Spleen (tissue), 11 donors: Measurements from ENCODE around the gene DCAF5. TPM values are rescaled to one million over a fixed set of nuclear protein-coding genes. Genes with fewer than 3 reads are reported as not detected.
A peak's percentile ranks its signal among the peaks of the same experiment; 100 is the strongest.

Experiments
- DNase-seq: peaks from one replicate; pipeline ENCODE4 v3.0.0-alpha.2; 2020
- H3K27ac ChIP-seq, 8 donors: fragments of 200-600 bp; sonication (generic) in 7 of 8; 1 replicate in 4 of 8; 2 replicates in 4 of 8; pipeline versions ENCODE4 v1.5.0 to v1.8.0; 2016 to 2021; ENCODE audit warnings: inconsistent platforms in 4 of 8, mild to moderate bottlenecking in 4 of 8, moderate library complexity in 1 of 8
- H3K27me3 ChIP-seq, 7 donors: fragments of 200-600 bp; sonication (generic) in 6 of 7; replicated peaks in 1 of 7; 1 replicate in 4 of 7; 2 replicates in 3 of 7; pipeline versions ENCODE4 v1.5.0 to v1.8.0; 2016 to 2021; ENCODE audit warnings: inconsistent platforms in 3 of 7, mild to moderate bottlenecking in 1 of 7
- H3K36me3 ChIP-seq, 6 donors: fragments of 200-600 bp; sonication (generic) in 5 of 6; 1 replicate in 4 of 6; 2 replicates in 2 of 6; pipeline versions ENCODE4 v1.5.0 to v1.8.0; 2016 to 2021; ENCODE audit warnings: inconsistent platforms in 2 of 6
- H3K4me1 ChIP-seq, 6 donors: fragments of 200-600 bp; sonication (generic) in 5 of 6; 1 replicate in 3 of 6; 2 replicates in 3 of 6; pipeline versions ENCODE4 v1.5.0 to v1.8.0; 2016 to 2021; ENCODE audit warnings: inconsistent platforms in 3 of 6
- H3K4me3 ChIP-seq, 8 donors: fragments of 200-600 bp; sonication (generic) in 7 of 8; 1 replicate in 4 of 8; 2 replicates in 4 of 8; pipeline versions ENCODE4 v1.5.0 to v1.8.0; 2016 to 2021; ENCODE audit warnings: inconsistent platforms in 4 of 8, mild to moderate bottlenecking in 4 of 8, moderate library complexity in 2 of 8
- H3K9me3 ChIP-seq, 8 donors: fragments of 200-600 bp; sonication (generic) in 7 of 8; 1 replicate in 4 of 8; 2 replicates in 4 of 8; pipeline versions ENCODE4 v1.5.0 to v1.8.0; 2016 to 2021; ENCODE audit warnings: inconsistent platforms in 4 of 8
- POLR2A ChIP-seq, 3 donors: fragments of 450-650 bp; IDR thresholded peaks; one replicate each; pipeline ENCODE4 v1.5.1; 2017; ENCODE audit warnings: antibody characterized with exemption in 3 of 3, mild to moderate bottlenecking in 1 of 3
- POLR2AphosphoS5 ChIP-seq, 3 donors: sonication (generic); formaldehyde crosslinking; IDR thresholded peaks; one replicate each; pipeline ENCODE4 v1.5.1; 2017; ENCODE audit warnings: antibody characterized with exemption in 3 of 3
- WGBS, 5 donors: extraction: QIAGEN DNeasy Blood & Tissue Kit in 3 of 5; methylation state at CpG; one replicate each; pipeline versions ENCODE4 v1.1.5 to v1.1.7; 2013 to 2018; 5-methylcytosine and 5-hydroxymethylcytosine counted together
- intact Hi-C: fragments of 100-400 bp; cut with DNase I; formaldehyde crosslinking; loops from one replicate; pipeline ENCODE4 v1.15.0; 2023; ENCODE audit warnings: low total_unique reads
- polyA plus RNA-seq, 3 donors: library from polyadenylated mRNA; stranded (reverse); fragments of 200-250 nt; gene quantifications; one replicate each; pipeline ENCODE4 v1.2.1, GENCODE V29; 2013
- total RNA-seq, 7 donors: library from RNA; depleted of rRNA in 3 of 7; stranded (reverse); fragments of >200 nt in 3 of 7; fragmentation: NEBNext Ultra II Directional in 4 of 7; extraction: Animal tissue kit (Norgen Biotek cat#: 25700) in 4 of 7; gene quantifications; one replicate each; pipeline versions ENCODE4 v1.1.0 to v1.2.1, GENCODE V29; 2016 to 2021
- TF ChIP-seq, protein P1 (sequence below), 11 experiments: fragments of 200-600 bp in 7 of 11; fragments of 450-650 bp in 4 of 11; sonication (generic) in 4 of 11; IDR thresholded peaks in 8 of 11; conservative IDR thresholded peaks in 3 of 11; 1 replicate in 7 of 11; 2 replicates in 4 of 11; pipeline versions ENCODE4 v1.4.0 to v1.8.0; 2016 to 2021; ENCODE audit warnings: antibody characterized with exemption in 11 of 11, inconsistent platforms in 4 of 11, mild to moderate bottlenecking in 1 of 11
- donor health status: healthy with polysubstance abuse.
- donor health status: DM: no; HTN: no; CAD: no; lungs with moderate emphysema.
- donor health status: DM: no; HTN: no; CAD: no.
- donor health status: Bipolar disorder and iron deficiency.
- donor health status: healthy.
- donor health status: DM: no; HTN: no; CAD: no.
- donor health status: DM: yes; HTN: yes; CAD: no.

The DCAF5 gene
- total and polyA plus RNA-seq, 10 donors: 10.3 to 60.6 (median 44.1) TPM

GRCh38 chr14:69096781-69097475, 56.0 kb downstream of the DCAF5 start:
- no peaks in the 10 kb centered on the region for H3K9me3 ChIP-seq
- H3K27ac ChIP-seq: no peak overlapping the region
- intact Hi-C loops: no loop called here
- no peak overlapping the region for H3K4me3 ChIP-seq
- WGBS, 5 donors: 61 to 69% (median 63%) methylated on average over 4 of the region's 4 CpGs
- peaks cover 0 to 61% (median under 1%) of the 10 kb centered on the region in 6 donors for H3K36me3 ChIP-seq
- H3K27me3 ChIP-seq: no peaks in the 10 kb centered on the region
- peaks cover 0 to 38% (median 14%) of the 10 kb centered on the region in 6 donors for H3K4me1 ChIP-seq
- no peak for DNase-seq
- TF ChIP-seq, protein P1, sequence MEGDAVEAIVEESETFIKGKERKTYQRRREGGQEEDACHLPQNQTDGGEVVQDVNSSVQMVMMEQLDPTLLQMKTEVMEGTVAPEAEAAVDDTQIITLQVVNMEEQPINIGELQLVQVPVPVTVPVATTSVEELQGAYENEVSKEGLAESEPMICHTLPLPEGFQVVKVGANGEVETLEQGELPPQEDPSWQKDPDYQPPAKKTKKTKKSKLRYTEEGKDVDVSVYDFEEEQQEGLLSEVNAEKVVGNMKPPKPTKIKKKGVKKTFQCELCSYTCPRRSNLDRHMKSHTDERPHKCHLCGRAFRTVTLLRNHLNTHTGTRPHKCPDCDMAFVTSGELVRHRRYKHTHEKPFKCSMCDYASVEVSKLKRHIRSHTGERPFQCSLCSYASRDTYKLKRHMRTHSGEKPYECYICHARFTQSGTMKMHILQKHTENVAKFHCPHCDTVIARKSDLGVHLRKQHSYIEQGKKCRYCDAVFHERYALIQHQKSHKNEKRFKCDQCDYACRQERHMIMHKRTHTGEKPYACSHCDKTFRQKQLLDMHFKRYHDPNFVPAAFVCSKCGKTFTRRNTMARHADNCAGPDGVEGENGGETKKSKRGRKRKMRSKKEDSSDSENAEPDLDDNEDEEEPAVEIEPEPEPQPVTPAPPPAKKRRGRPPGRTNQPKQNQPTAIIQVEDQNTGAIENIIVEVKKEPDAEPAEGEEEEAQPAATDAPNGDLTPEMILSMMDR (IDR thresholded peaks at IDR 0.05 in 8 of 11, conservative IDR thresholded peaks at IDR 0.05 in 3 of 11): no peak
- TF ChIP-seq POLR2AphosphoS5 (IDR thresholded peaks at IDR 0.05) (no peak), POLR2A (IDR thresholded peaks at IDR 0.05) (no peak)

DNA sequence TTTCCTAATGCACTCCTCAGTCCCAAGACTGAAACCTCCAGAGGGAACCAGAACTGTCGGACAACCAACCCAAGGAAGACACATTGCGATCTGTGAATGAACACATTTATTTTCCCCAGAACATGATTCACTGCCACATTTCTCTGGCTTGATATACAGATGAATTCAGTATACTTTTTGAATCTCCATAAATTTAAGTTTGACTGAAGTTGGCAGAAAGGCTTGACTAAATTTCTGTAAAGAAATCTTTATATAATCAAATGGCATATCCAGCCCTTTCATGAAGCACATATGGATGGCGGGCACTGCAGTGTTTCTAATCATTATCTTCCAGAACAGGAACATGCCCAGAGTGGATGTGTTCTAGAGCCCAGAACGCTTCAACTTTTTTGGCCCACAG, 56.7 kb downstream of the DCAF5 start:
- Histone ChIP-seq H3K27me3 (no peaks in the 10 kb centered on the region), H3K4me1 (peaks cover 0 to 31% (median 10%) of the 10 kb centered on the region in 6 donors), H3K4me3 (no peak overlapping the region), H3K9me3 (no peaks in the 10 kb centered on the region), H3K27ac (no peak overlapping the region), H3K36me3 (peaks cover 0 to 61% (median 7%) of the 10 kb centered on the region in 6 donors)
- 91 to 98% (median 97%) methylated on average over 4 of the region's 4 CpGs for WGBS, 5 donors
- TF ChIP-seq POLR2AphosphoS5 (IDR thresholded peaks at IDR 0.05) (no peak), POLR2A (IDR thresholded peaks at IDR 0.05) (no peak)
- TF ChIP-seq, protein P1 (IDR thresholded peaks at IDR 0.05 in 8 of 11, conservative IDR thresholded peaks at IDR 0.05 in 3 of 11): no peak
- no peak for DNase-seq
- intact Hi-C loops: no loop called here

DNA sequence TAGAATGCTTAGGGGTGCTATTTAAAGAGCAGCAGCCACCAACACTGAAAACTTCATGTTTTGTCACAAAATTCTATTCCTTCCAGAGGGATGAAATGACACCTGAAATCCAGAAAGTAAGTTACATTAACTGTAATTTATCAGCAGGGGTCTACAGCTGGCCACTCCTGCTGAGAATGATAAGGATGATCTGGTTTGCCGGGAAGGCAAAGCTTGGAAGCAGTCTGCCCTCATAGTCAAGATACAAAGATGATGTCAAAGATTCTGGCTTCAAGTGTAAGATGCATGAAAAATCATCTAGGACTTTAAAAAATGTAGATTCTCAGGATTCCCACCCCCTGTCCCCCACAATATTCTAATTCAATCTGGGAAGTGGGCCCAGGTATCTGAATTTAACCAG, 58.4 kb downstream of the DCAF5 start:
- H3K27ac ChIP-seq: peak overlapping the region in 1 of 8 donors; percentile 16
- intact Hi-C loops: no loop called here
- H3K4me1 ChIP-seq: peaks cover 0 to 26% (median 4%) of the 10 kb centered on the region in 6 donors

More for the DNA sequence above, 58.4 kb downstream of the DCAF5 start:
- Histone ChIP-seq H3K27me3 (no peaks in the 10 kb centered on the region), H3K4me3 (no peak overlapping the region), H3K9me3 (no peaks in the 10 kb centered on the region), H3K36me3 (peaks cover 0 to 74% (median 23%) of the 10 kb centered on the region in 6 donors)
- no peak for DNase-seq
- 93 to 100% (median 96%) methylated on average over 1 of the region's 1 CpG for WGBS, 5 donors
- TF ChIP-seq, protein P1 (IDR thresholded peaks at IDR 0.05 in 8 of 11, conservative IDR thresholded peaks at IDR 0.05 in 3 of 11): no peak
- TF ChIP-seq POLR2AphosphoS5 (IDR thresholded peaks at IDR 0.05) (no peak), POLR2A (IDR thresholded peaks at IDR 0.05) (no peak)
